HepG2 (cell line): ENCODE data around the gene PSMA3.

Experiments
- EZH2 ChIP-seq: conservative IDR thresholded peaks from 2 replicates; pipeline ENCODE4 v1.6.1; 2012; ENCODE audit warnings: mild to moderate bottlenecking, low read depth, low read length, moderate library complexity
- LCORL ChIP-seq, 2 experiments: fragments of 450-650 bp in 1 of 2; sonication (generic) in 1 of 2; formaldehyde crosslinking in 1 of 2; IDR thresholded peaks; 2 replicates each; pipeline versions ENCODE4 v1.5.0 to v1.6.1; 2017 to 2020; ENCODE audit warnings: antibody characterized with exemption in 1 of 2, missing genetic modification reagents in 1 of 2
- MTF2 ChIP-seq: sonication (generic); formaldehyde crosslinking; IDR thresholded peaks from 2 replicates; pipeline ENCODE4 v1.5.0; 2020; ENCODE audit warnings: missing genetic modification reagents, borderline replicate concordance
- MZF1 ChIP-seq: sonication (generic); formaldehyde crosslinking; IDR thresholded peaks from 2 replicates; pipeline ENCODE4 v1.8.1; 2023; ENCODE audit warnings: mild to moderate bottlenecking, missing genetic modification reagents, borderline replicate concordance
- POLR2A ChIP-seq, 2 experiments: IDR thresholded peaks; 2 replicates each; pipeline ENCODE4 v1.6.1; 2011; ENCODE audit warnings: low read depth in 2 of 2, low read length in 2 of 2, mild to moderate bottlenecking in 1 of 2, moderate library complexity in 1 of 2; ENCODE audit not compliant: insufficient read depth in 1 of 2
- RARA ChIP-seq: IDR thresholded peaks from 2 replicates; pipeline ENCODE4 v1.6.1; 2016; ENCODE audit warnings: missing genetic modification reagents, missing compliant biosample characterization
- SOX6 ChIP-seq, 2 experiments: fragments of 450-650 bp in 1 of 2; sonication (generic) in 1 of 2; formaldehyde crosslinking in 1 of 2; IDR thresholded peaks; 2 replicates each; pipeline versions ENCODE4 v1.4.0 to v1.6.1; 2017 to 2020; ENCODE audit warnings: antibody characterized with exemption in 1 of 2, mild to moderate bottlenecking in 1 of 2, missing genetic modification reagents in 1 of 2
- STAT6 ChIP-seq: sonication (generic); formaldehyde crosslinking; IDR thresholded peaks from 2 replicates; pipeline ENCODE4 v1.4.0; 2020; ENCODE audit warnings: missing genetic modification reagents, mild to moderate bottlenecking, borderline replicate concordance
- YY1 ChIP-seq: IDR thresholded peaks from 2 replicates; pipeline ENCODE4 v1.6.1; 2011; ENCODE audit warnings: low read length, low read depth, moderate library complexity, mild to moderate bottlenecking; ENCODE audit not compliant: insufficient read depth, insufficient replicate concordance
- ZFX ChIP-seq: sonication (generic); formaldehyde crosslinking; IDR thresholded peaks from 2 replicates; pipeline ENCODE4 v1.4.0; 2020; ENCODE audit warnings: mild to moderate bottlenecking, low read depth, missing genetic modification reagents, moderate library complexity
- ZNF263 ChIP-seq: sonication (generic); formaldehyde crosslinking; IDR thresholded peaks from 2 replicates; pipeline ENCODE4 v1.4.0; 2020; ENCODE audit warnings: missing genetic modification reagents
- ZNF749 ChIP-seq: sonication (generic); formaldehyde crosslinking; IDR thresholded peaks from 2 replicates; pipeline ENCODE4 v1.8.0; 2022; ENCODE audit warnings: mild to moderate bottlenecking, missing genetic modification reagents, moderate library complexity, borderline replicate concordance
- TF ChIP-seq, protein P1 (sequence below): sonication (generic); formaldehyde crosslinking; IDR thresholded peaks from 2 replicates; pipeline ENCODE4 v1.4.0; 2020; ENCODE audit warnings: low read depth, missing genetic modification reagents
- TF ChIP-seq, protein P2 (sequence below): sonication (generic); formaldehyde crosslinking; IDR thresholded peaks from 2 replicates; pipeline ENCODE4 v1.5.0; 2020; ENCODE audit warnings: mild to moderate bottlenecking, missing genetic modification reagents, moderate library complexity

GRCh38 chr14:58274881-58275280, 30.2 kb downstream of the PSMA3 start:
- TF ChIP-seq YY1: no peak
- no peak for TF ChIP-seq MTF2 (CRISPR knock-in tag)
- no peak for TF ChIP-seq ZNF749 (CRISPR knock-in tag)
- no peak for TF ChIP-seq RARA (CRISPR knock-in tag)
- no peak for TF ChIP-seq EZH2
- TF ChIP-seq, protein P1, sequence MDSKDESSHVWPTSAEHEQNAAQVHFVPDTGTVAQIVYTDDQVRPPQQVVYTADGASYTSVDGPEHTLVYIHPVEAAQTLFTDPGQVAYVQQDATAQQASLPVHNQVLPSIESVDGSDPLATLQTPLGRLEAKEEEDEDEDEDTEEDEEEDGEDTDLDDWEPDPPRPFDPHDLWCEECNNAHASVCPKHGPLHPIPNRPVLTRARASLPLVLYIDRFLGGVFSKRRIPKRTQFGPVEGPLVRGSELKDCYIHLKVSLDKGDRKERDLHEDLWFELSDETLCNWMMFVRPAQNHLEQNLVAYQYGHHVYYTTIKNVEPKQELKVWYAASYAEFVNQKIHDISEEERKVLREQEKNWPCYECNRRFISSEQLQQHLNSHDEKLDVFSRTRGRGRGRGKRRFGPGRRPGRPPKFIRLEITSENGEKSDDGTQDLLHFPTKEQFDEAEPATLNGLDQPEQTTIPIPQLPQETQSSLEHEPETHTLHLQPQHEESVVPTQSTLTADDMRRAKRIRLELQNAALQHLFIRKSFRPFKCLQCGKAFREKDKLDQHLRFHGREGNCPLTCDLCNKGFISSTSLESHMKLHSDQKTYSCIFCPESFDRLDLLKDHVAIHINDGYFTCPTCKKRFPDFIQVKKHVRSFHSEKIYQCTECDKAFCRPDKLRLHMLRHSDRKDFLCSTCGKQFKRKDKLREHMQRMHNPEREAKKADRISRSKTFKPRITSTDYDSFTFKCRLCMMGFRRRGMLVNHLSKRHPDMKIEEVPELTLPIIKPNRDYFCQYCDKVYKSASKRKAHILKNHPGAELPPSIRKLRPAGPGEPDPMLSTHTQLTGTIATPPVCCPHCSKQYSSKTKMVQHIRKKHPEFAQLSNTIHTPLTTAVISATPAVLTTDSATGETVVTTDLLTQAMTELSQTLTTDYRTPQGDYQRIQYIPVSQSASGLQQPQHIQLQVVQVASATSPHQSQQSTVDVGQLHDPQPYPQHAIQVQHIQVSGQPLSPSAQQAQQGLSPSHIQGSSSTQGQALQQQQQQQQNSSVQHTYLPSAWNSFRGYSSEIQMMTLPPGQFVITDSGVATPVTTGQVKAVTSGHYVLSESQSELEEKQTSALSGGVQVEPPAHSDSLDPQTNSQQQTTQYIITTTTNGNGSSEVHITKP (CRISPR knock-in tag): no peak
- TF ChIP-seq POLR2A (IDR thresholded peaks at IDR 0.05; ENCODE audit: insufficient read depth in 1 of 2, low read depth in 2 of 2, low read length in 2 of 2): no peak
- no peak for TF ChIP-seq LCORL (IDR thresholded peaks at IDR 0.05)
- no peak for TF ChIP-seq LCORL (CRISPR knock-in tag; IDR thresholded peaks at IDR 0.05)
- TF ChIP-seq, protein P2, sequence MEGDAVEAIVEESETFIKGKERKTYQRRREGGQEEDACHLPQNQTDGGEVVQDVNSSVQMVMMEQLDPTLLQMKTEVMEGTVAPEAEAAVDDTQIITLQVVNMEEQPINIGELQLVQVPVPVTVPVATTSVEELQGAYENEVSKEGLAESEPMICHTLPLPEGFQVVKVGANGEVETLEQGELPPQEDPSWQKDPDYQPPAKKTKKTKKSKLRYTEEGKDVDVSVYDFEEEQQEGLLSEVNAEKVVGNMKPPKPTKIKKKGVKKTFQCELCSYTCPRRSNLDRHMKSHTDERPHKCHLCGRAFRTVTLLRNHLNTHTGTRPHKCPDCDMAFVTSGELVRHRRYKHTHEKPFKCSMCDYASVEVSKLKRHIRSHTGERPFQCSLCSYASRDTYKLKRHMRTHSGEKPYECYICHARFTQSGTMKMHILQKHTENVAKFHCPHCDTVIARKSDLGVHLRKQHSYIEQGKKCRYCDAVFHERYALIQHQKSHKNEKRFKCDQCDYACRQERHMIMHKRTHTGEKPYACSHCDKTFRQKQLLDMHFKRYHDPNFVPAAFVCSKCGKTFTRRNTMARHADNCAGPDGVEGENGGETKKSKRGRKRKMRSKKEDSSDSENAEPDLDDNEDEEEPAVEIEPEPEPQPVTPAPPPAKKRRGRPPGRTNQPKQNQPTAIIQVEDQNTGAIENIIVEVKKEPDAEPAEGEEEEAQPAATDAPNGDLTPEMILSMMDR (CRISPR knock-in tag): no peak
- TF ChIP-seq SOX6 (IDR thresholded peaks at IDR 0.05): no peak
- no peak for TF ChIP-seq SOX6 (CRISPR knock-in tag; IDR thresholded peaks at IDR 0.05)
- no peak for TF ChIP-seq ZNF263 (CRISPR knock-in tag)
- no peak for TF ChIP-seq STAT6 (CRISPR knock-in tag)
- no peak for TF ChIP-seq ZFX (CRISPR knock-in tag)
- no peak for TF ChIP-seq MZF1 (CRISPR knock-in tag)
